NCI-H1417 treated with DMSO at 0.1 percent for 48 hours (cell line): ENCODE data around the gene CBLN3.

Source experiments
- DNase-seq: peaks from one replicate; lab custom pipeline; 2025; lab: John Stamatoyannopoulos, UW

The CBLN3 gene

DNA sequence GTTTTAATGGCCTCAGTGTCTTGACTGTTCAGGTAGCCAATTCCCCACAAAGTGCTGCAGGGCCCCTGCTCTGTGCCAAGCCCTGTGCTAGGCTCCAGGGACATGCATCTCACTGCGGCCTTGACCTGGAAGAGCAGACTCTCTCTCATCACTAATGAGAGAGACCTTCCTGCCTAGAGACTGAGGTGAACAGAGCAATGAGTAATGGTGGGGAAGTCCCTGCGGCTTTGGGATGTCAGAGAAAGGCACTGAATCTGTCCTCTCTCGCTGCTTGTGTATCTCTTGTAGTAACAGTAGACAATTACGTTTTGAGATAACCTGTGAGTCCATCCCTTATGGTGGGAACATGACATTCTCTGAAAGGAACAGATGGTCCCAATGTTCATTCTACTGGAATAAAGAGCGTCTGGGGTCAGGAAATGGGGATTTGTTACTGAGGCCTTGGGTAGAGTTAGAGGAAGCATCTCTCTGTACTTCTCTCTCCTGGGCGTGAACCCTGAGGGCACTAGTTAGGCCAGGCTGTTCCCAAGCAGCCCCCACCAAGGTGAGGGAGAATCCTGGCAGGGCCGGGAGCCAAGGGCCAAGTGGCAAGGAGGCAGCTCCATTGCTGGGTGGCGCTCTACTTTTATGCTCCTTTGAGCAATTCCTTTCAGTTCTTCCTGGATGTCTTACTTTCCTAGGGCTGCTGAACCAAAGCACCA is 48.0 kb downstream of the CBLN3 start:
- no peak for DNase-seq

DNA sequence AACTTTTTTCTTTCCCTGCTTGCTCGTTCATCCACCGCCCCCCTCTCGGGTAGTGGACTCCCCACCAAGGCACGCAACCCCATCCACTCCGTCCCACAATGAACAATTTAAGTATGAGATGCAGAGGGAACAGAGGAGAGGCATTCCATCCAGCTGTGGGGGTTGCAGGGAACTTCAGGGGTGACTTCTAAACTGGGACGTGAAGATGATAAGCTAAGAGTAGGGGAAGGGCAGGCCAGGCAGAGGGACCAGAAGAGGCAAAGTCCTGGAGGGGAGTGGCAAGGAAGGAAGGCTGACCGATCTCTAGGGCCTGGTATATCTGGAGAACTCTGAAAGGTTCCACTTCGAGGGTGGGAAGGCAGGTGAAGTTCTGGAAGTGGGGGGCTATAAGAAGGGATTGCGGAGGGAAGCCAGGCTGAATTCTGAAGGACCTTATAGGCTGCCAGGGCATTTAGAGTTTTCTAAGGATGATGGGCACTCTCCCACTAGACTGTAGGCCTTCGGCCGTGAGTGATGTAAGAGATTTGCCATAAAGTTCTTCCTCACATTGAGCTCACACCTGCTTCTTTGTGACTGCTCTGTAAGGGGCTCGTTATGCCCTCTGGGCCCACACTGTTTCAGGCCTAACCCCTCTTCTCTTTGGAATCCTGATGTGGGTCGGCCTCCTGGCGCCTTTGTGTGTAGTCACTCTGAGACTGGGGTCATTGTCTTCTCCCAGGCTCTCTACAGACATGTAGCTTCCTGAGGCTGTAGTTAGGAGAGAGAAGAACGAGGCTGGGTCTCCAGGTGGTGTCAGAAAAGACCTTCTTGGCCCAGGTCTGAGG is 49.3 kb downstream of the CBLN3 start:
- no peak for DNase-seq

DNA sequence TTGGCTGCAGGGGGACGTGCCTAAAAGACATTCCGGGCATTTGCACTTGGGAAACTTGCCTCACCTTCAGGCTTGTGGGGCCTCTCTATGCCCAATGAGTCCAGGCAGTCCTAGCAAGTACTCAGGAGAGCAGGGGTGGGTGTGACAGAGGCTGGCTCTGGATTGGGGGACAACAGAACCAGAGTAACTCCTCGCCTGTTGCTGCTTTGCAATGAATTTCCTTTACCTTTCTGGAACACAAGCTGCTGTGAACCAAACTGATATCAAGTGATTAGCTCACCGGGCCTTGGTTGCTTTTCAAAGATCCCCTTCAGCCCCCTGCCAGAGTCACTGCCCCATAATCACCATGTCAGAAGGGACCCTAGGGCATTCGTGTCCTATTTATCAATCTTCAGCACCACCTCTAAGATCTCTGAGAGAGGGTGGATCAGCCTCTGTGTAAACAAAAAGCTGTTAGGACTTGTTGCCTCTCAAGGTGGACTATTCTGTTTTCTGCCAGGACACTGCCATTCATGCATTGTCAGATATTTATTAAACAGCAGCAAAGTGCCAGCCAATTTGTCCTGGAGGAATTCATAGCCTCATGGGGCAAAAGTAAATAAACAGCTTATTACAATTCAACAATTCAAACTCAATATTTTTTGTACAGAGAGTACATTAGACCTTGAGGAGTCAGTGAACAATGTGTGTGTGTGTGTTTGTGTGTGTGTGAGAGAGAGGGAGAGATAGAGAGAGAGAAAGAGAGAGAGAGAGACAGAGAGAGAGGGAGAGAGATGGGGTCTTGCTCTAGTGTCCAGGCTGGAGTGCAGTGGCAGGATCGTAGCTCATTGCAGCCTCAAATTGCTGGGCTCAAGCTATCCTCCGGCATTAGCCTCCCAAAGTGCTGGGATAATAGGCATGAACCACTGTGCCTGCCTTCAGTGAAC is 50.2 kb downstream of the CBLN3 start:
- no peak for DNase-seq

DNA sequence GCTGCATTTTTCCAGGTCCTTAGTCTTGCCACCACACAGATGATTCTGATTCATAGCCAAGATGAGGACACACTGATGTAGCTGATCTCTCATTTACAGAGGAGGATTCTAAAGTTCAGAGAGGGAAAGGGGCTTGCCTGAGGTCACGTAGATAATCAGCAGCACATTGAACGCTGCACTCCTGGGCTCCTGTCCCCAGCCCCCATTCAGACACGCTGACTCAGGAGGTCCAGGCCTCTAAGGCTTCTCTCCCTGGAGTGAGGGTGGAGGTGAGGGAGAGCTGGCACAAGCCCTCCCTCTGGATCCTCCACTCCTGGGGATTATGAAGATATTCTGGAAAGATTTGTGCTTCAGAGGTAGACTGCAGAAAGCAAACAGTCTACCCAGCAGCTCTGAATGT is 51.1 kb downstream of the CBLN3 start:
- no peak for DNase-seq

DNA sequence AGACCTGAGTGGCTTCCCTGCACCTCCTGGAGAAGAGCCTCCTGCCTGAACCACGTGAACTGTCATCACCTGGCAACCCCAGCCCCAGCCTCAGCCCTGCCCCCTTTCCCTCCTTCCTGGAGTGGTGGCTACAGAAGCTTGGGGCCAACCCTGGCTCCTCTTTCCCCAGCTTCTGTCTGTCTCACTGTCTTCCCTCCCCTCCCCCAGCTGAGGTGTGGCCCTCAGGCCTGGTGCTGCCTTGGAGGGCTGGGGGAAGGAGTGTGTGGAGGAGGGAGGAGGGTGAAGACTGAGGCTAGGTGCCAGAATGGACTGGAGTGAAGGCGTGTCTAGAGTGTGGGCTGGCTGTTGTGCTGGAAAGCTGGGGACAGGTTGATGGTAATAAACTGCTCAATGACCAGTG is 51.8 kb downstream of the CBLN3 start:
- no peak for DNase-seq

DNA sequence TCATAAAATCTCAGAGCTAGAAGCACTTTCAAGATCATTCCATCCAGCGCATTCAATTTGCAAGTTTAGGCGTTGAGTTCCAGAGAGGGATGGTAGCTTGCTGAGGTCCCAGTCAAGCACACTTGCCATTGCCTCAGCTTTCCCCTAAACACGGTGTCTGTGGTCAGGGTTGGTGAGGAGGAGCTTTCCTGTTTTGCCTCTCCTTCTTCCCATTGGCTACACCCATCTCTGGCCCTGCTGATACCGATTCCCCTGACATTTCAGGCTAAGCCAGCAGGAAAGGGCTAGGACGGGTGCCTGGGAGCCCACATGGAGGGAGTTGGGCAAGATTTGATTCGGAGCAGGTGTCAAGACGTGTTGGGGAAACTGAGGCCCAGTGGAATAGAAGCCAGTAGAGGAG is 52.3 kb downstream of the CBLN3 start:
- no peak for DNase-seq
